ENCODE measurements around the gene ZNF829. TPM values are rescaled to one million over a fixed set of nuclear protein-coding genes. Genes with fewer than 3 reads are reported as not detected.

The ZNF829 gene
- total RNA-seq, 2 experiments from 2014 or later, result 3.8 to 4.4 TPM

- ChIA-PET CTCF (no interaction called here), POLR2A (no interaction called here)
- no peaks in the 10 kb centered on the region for H3K27me3 Mint-ChIP-seq
- no peaks in the 10 kb centered on the region for H3K27me3 ChIP-seq (ENCODE audit: control insufficient read depth in 1 of 2, insufficient read depth in 2 of 2, low read length in 2 of 2)
- H3K9me3 ChIP-seq (ENCODE audit: control insufficient read depth in 1 of 2, insufficient read depth in 1 of 2, low read length in 2 of 2), result peaks cover 42 to 51% of the 10 kb centered on the region in 2 experiments
- no peak overlapping the region for H3K4me3 ChIP-seq (ENCODE audit: low read length)
- no peak overlapping the region for H3K27ac Mint-ChIP-seq
- H3K4me1 Mint-ChIP-seq (ENCODE audit: low read depth), result no peaks in the 10 kb centered on the region
- TF ChIP-seq, protein P1, sequence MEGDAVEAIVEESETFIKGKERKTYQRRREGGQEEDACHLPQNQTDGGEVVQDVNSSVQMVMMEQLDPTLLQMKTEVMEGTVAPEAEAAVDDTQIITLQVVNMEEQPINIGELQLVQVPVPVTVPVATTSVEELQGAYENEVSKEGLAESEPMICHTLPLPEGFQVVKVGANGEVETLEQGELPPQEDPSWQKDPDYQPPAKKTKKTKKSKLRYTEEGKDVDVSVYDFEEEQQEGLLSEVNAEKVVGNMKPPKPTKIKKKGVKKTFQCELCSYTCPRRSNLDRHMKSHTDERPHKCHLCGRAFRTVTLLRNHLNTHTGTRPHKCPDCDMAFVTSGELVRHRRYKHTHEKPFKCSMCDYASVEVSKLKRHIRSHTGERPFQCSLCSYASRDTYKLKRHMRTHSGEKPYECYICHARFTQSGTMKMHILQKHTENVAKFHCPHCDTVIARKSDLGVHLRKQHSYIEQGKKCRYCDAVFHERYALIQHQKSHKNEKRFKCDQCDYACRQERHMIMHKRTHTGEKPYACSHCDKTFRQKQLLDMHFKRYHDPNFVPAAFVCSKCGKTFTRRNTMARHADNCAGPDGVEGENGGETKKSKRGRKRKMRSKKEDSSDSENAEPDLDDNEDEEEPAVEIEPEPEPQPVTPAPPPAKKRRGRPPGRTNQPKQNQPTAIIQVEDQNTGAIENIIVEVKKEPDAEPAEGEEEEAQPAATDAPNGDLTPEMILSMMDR (IDR thresholded peaks at IDR 0.05), result no peak
- no peak overlapping the region for H3K4me3 Mint-ChIP-seq
- peaks cover 22% of the 10 kb centered on the region for H3K9me3 Mint-ChIP-seq
- no peaks in the 10 kb centered on the region for H3K4me1 ChIP-seq (ENCODE audit: insufficient read depth, low read length)
- peaks cover 68% of the 10 kb centered on the region for H3K36me3 Mint-ChIP-seq (ENCODE audit: low read depth)
- no peaks in the 10 kb centered on the region for H3K36me3 ChIP-seq (ENCODE audit: insufficient read depth, low read length)
- no peak for DNase-seq
- H3K27ac ChIP-seq (ENCODE audit: low read depth in 1 of 2, low read length in 2 of 2), result no peak overlapping the region
- intact Hi-C loops (cut with DNase I, micrococcal nuclease), result no loop called here
- ATAC-seq (ENCODE audit: poor library complexity), result no peak
Observed at GRCh38 chr19:36962346-36962745, 46.3 kb upstream of the ZNF829 start.

DNA sequence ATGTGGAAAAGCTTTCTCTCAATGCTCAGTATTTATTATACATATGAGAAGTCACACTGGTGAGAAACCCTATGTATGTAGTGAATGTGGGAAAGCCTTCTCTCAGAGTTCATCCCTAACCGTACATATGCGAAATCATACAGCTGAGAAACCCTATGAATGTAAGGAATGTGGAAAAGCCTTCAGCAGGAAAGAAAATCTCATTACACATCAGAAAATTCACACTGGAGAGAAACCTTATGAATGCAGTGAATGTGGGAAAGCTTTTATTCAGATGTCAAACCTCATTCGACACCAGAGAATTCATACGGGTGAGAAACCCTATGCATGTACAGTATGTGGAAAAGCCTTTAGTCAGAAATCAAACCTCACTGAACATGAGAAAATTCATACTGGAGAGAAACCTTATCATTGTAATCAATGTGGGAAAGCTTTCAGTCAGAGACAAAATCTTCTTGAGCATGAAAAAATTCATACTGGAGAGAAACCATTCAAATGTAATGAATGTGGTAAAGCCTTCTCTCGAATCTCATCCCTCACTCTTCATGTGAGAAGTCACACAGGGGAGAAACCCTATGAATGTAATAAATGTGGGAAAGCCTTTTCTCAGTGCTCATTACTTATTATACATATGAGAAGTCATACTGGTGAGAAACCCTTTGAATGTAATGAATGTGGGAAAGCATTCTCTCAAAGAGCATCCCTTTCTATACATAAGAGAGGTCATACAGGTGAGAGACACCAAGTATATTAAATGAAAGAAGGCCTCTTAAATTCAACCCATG lies 34.4 kb upstream of the ZNF829 start:
- Mint-ChIP-seq H3K27ac (no peak overlapping the region), H3K36me3 (ENCODE audit: low read depth) (peaks cover 83% of the 10 kb centered on the region), H3K9me3 (peaks cover 21% of the 10 kb centered on the region), H3K27me3 (no peaks in the 10 kb centered on the region), H3K4me1 (ENCODE audit: low read depth) (no peaks in the 10 kb centered on the region), H3K4me3 (no peak overlapping the region)
- H3K4me3 ChIP-seq (ENCODE audit: low read length), result no peak overlapping the region
- H3K9me3 ChIP-seq (ENCODE audit: control insufficient read depth in 1 of 2, insufficient read depth in 1 of 2, low read length in 2 of 2), result peaks cover 41 to 90% of the 10 kb centered on the region in 2 experiments
- POLR2A ChIA-PET, result interaction anchor here (0.6 kb wide), 1 partner anchor 93 kb away, joined by 3 read pairs; no protein-coding TSS in a partner anchor
- TF ChIP-seq, protein P1 (IDR thresholded peaks at IDR 0.05), result no peak
- H3K36me3 ChIP-seq (ENCODE audit: insufficient read depth, low read length), result peaks cover 28% of the 10 kb centered on the region
- CTCF ChIA-PET, result no interaction called here
- ATAC-seq (ENCODE audit: poor library complexity) (no peak), DNase-seq (no peak)
- H3K27me3 ChIP-seq (ENCODE audit: control insufficient read depth in 1 of 2, insufficient read depth in 2 of 2, low read length in 2 of 2), result no peaks in the 10 kb centered on the region
- no peaks in the 10 kb centered on the region for H3K4me1 ChIP-seq (ENCODE audit: insufficient read depth, low read length)
- no peak overlapping the region for H3K27ac ChIP-seq (ENCODE audit: low read depth in 1 of 2, low read length in 2 of 2)
- intact Hi-C loops (cut with DNase I, micrococcal nuclease), result loop anchor here in 1 of 2 experiments (10.0 kb wide), 1 partner anchor 304 kb away; no protein-coding TSS in a partner anchor

- Mint-ChIP-seq H3K4me3 (no peak overlapping the region), H3K9me3 (peaks cover 44% of the 10 kb centered on the region), H3K27me3 (no peaks in the 10 kb centered on the region), H3K27ac (no peak overlapping the region), H3K4me1 (ENCODE audit: low read depth) (no peaks in the 10 kb centered on the region), H3K36me3 (ENCODE audit: low read depth) (peaks cover 100% of the 10 kb centered on the region)
- ATAC-seq (ENCODE audit: poor library complexity) (no peak), DNase-seq (no peak)
- no peak overlapping the region for H3K27ac ChIP-seq (ENCODE audit: low read depth in 1 of 2, low read length in 2 of 2)
- H3K4me3 ChIP-seq (ENCODE audit: low read length), result no peak overlapping the region
- intact Hi-C loops (cut with DNase I, micrococcal nuclease), result no loop called here
- no peaks in the 10 kb centered on the region for H3K4me1 ChIP-seq (ENCODE audit: insufficient read depth, low read length)
- no peaks in the 10 kb centered on the region for H3K27me3 ChIP-seq (ENCODE audit: control insufficient read depth in 1 of 2, insufficient read depth in 2 of 2, low read length in 2 of 2)
- peaks cover 62% of the 10 kb centered on the region for H3K36me3 ChIP-seq (ENCODE audit: insufficient read depth, low read length)
- TF ChIP-seq, protein P1 (IDR thresholded peaks at IDR 0.05), result no peak
- peaks cover 35 to 75% of the 10 kb centered on the region in 2 experiments for H3K9me3 ChIP-seq (ENCODE audit: control insufficient read depth in 1 of 2, insufficient read depth in 1 of 2, low read length in 2 of 2)
- POLR2A ChIA-PET, result interaction anchor here (0.6 kb wide), 1 partner anchor 241 kb away, joined by 3 read pairs; no protein-coding TSS in a partner anchor
- CTCF ChIA-PET, result no interaction called here
Observed at GRCh38 chr19:36939153-36939552, 23.1 kb upstream of the ZNF829 start.

Data from CD4-positive, alpha-beta T cell (primary cell).